HG03064 (cell line): ENCODE results near the gene NLRP3.
"Not testable (repeated sequence)": the region's sequence is repeated elsewhere in the genome, so short reads cannot be mapped to it uniquely, and the experiment has no call there.

Experiments used
- ATAC-seq: cut with Tn5 transposase; IDR thresholded peaks from one replicate; pipeline ENCODE4 v1.9.1; 2021; ENCODE audit warnings: low read depth; ENCODE audit not compliant: unreplicated experiment

The NLRP3 gene

GRCh38 chr1:247415423-247416361, at the start of gene NLRP3:
Gene NLRP3, plus strand, starts transcription at chr1:247416173. Its CDS starts 2,628 bp downstream, at chr1:247418801.
- no peak for ATAC-seq

DNA sequence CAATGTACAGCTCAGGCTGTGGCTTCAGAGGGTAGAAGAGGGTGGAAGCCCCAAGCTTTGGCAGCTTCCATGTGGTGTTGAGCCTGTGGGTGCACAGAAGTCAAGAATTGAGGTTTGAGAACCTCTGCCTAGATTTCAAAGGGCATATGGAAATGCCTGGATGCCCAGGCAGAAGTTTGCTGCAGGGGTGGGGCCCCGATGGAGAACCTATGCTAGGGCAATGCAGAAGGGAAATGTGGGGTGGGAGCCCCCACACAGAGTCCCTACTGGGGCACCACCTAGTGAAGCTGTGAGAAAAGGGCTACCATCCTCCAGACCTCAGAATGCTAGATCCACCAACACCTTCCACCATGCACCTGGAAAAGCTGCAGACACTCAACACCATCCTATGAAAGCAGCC, 49.6 kb upstream of the NLRP3 start:
- ATAC-seq = not testable (repeated sequence)

DNA sequence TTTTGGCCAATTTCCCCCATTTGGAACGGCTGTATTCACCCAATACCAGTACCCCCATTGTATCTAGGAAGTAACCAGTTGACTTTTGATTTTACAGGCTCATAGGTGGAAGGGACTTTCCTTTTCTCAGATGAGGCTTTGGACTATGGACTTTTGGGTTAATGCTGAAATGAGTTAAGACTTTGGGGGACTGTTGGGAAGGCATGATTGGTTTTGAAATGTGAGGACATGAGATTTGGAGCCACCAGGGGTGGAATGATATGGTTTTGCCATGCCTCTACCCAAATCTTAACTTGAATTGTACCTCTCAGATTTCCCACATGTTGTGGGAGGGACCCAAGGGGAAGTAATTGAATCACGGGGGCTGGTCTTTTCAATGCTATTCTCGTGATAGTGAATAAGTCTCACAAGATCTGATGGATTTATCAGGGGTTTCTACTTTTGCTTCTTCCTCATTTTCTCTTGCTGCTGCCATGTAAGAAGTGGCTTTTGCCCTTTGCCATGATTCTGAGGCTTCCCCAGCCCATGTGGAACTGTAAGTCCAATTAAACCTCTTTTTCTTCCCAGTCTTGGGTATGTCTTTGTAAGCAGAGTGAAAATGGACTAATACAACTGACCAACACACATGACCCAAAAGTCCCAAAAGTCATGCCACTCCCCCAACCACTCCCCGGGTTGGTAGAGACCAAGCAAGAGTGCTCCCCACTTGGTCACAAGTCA, 48.9 kb upstream of the NLRP3 start:
- ATAC-seq = no peak

GRCh38 chr1:247367786-247368422, 48.1 kb upstream of the NLRP3 start:
- no peak for ATAC-seq

- no peak for ATAC-seq
These were observed 47.4 kb upstream of the NLRP3 start for GRCh38 chr1:247368490-247369145.

- ATAC-seq = no peak
These were observed 44.9 kb upstream of the NLRP3 start for GRCh38 chr1:247370786-247371732.

DNA sequence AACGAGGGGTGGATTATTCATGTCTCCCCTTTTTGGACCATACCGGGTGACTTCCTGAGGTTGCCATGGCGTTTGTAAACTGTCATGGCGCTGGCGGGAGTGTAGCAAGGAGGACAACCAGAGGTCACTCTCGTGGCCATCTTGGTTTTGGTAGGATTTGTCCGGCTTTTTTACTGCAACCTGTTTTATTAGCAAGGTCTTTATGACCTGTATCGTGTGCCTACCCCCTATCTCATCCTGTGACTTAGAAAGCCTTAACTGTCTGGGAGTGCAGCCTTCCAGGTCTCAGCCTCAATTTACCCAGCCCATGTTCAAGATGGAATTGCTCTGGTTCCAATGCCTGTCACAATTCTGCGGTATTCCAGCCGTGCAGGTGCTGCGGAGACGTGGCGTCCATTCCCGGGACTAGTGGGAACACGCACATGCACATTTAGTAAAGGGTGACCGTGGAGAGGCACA, 44.1 kb upstream of the NLRP3 start:
- ATAC-seq = no peak

DNA sequence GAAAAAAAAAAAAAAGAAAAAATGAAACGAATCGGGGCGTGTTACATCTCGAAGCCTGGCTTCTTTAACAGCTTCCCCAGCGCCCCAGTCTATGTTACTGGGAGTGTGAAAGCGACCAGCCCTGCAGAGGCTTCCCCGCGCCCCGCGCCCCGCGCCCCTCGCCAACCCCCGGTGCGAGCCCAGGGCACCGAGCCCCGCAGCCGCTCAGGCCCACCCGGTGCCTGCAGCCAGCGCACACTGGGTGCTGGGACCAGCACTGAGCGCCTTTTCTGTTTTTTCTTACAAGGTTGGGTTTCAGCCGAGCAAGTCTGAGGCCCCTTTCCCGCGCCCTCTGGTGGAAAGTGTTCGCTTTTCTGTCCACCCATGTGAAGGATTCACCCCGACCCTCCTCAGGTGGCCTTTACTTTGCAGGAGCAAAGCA, 42.2 kb upstream of the NLRP3 start:
- no peak for ATAC-seq

DNA sequence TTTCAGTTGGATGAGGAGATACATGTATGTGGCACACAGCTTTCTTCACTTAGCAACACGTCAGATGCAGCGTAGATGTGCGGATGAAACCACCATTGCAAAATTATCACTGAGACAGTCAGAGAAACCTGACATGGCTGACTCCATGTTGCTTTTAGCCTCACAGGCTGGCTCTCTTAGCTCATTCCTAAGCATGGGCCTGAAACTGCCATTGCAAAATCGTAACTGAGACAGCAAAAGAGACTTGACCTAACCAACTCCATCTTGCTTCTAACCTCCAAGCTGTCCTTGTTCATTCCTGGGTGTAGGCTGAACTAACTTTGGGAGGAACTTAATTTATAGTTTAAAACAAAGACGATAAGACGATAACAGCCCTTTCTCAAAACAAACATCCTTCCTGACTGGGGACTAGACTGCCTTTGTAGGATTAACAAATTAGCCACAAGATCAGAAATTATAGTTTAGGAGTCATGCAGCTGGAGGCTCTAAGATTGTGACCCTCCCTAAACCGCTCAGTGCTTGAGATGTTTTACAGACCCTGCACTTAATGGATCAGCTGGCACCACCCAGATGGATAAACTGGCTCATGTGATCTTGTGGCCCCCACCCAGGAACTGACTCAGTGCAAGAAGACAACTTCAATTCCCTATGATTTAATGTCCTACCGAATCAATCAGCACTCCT, 41.2 kb upstream of the NLRP3 start:
- not testable (repeated sequence) for ATAC-seq

GRCh38 chr1:247375747-247376146, 40.2 kb upstream of the NLRP3 start:
- no peak for ATAC-seq

DNA sequence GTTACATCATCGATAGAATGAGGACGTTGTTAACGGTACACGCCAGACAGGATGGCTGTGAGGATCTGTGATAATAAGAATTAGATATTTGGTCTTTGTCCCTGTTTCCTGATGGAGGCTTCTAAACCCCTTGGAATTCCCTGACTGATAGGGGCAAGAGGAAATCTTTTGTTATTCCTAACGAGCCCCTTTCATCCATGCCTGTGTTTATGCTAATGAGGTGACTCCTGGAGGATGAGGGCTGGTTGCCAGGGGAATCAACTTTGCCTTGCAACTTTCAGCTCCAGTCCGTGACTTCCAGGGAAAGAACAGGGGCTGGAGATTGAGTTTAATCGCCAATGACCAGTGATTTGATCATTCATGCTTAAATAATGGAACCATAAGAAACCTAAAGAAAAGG, 39.3 kb upstream of the NLRP3 start:
- ATAC-seq = no peak

- ATAC-seq = not testable (repeated sequence)
These were observed 38.3 kb upstream of the NLRP3 start for GRCh38 chr1:247377656-247378055.

DNA sequence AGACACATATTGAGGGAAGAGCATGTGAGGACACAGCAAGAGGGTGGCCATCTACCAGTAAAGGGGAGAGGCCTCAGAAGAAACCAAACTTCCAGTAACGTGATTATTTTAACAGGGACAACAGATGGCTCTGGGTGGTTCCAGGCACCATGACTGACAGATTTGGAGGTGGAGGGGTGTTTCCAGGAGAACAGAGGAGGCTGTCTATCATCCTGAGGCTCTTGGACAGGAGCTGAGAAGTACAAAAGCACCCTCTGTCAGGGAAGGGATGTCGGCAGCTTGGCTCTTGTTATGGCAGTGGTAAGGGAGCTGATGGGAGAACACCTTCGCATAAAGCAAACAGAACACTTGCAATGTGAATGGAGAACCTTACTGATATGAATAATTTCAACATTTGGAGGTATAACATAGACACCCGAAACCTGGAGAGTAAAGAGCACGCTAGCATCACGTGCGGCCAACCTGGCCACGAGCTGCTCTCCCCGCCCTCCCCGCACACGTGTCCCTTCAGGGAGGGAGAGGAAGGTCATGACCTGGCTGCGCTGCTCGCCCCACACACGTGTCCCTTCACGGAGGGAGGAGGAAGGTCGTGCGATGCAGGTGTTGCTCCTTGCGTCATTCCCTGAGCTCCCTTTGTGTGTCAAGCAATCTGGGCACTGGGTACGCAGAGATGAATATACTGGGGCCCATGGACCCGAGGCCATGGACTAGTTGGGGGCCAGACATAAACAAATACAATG, 37.5 kb upstream of the NLRP3 start:
- no peak for ATAC-seq

- ATAC-seq = no peak
These were observed 30.7 kb upstream of the NLRP3 start for GRCh38 chr1:247385283-247385682.

DNA sequence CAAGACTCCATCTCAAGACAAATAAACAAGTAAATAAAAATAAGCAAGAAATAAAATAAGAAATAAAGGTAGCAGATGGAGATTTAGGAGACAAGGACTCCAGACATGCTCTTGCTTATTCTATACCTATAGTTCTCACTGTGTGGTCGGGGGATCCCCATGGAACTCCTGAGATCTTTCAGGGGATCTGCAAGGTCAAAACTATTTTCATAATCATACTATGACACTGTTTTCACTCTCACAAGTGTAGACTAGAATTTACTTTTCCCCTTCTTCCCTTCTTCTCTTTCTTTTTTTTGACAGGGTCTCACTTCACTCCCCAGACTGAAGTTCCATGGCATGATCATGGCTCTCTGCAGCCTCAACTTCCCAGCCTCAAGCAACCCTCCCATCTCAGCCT, 29.8 kb upstream of the NLRP3 start:
- no peak for ATAC-seq

DNA sequence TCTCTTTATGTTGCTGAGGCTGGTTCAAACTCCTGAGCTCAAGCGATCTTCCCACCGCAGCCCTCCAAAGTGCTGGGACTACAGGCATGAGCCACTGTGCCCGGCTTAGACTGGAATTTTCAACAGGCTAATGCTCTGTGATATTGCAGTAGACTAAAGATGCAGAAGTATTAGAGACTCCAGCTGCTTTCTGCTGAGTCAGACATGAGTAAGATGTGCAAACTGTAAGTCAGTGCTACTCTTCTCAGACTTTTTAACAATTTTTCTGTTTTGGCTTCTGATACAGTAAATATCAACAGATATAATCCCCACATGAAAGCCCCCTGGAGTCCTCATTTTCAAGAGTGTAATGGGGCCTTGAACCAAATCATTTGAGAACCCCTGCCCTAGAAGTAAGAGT, 29.3 kb upstream of the NLRP3 start:
- ATAC-seq = no peak

DNA sequence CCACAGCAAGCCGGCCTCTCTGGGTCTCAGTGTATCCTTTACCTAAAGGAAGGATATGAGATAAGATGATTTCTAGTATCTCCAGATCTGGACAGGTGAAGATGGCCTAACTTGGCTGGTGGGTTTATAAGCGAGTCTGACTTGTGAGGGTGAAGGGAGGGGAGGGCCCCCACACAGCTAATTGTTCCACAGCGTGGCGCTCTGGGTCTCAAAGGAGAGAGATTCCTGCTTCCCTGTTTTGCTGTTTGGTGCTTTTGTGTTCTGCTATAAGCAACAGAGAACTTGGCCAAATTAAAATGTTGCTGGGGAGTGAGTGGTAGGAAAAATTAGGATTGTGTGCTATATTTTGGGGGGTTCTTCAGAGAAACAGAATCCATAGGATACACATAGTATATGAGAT, 28.9 kb upstream of the NLRP3 start:
- no peak for ATAC-seq

DNA sequence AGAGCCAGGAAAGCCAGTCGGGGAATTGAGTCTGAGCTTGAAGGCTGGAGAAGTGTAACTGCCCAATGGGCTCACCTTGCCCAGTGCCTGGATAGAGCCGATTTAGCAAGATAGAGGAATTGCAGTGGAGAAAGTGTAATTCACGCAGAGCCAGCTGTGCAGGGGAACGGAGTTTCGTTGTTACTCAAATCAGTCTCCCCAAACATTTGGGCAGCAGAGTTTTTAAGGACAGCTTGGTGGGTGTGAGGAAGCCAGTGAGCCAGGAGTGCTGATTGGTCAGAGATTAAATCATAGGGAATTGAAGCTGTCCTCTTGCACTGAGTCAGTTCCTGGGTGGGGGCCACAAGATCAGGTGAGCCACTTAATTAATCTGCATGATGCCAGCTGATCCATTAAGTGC, 28.4 kb upstream of the NLRP3 start:
- ATAC-seq = no peak
